Superior temporal gyrus (tissue), 1 donor: ENCODE data around the gene PRXL2C.
"Not testable (repeated sequence)": the region's sequence is repeated elsewhere in the genome, so short reads cannot be mapped to it uniquely, and the experiment has no call there.

Experiments used
- DNase-seq: peaks from one replicate; pipeline ENCODE4 v3.0.0-alpha.2; 2016; ENCODE audit errors: extremely low spot score

PRXL2C gene

GRCh38 chr9:96649620-96650324, 5.3 kb downstream of the PRXL2C start:
- no peak for DNase-seq

- DNase-seq: no peak
Measured at GRCh38 chr9:96646081-96646991, 8.8 kb downstream of the PRXL2C start.

GRCh38 chr9:96644137-96644536, 11.0 kb downstream of the PRXL2C start:
- no peak for DNase-seq

- no peak for DNase-seq
Measured at GRCh38 chr9:96641514-96641913, 13.6 kb downstream of the PRXL2C start.

- no peak for DNase-seq
Measured at GRCh38 chr9:96638606-96639364, 16.3 kb downstream of the PRXL2C start.

- DNase-seq: no peak
Measured at GRCh38 chr9:96636368-96636767, 18.7 kb downstream of the PRXL2C start.

- DNase-seq: not testable (repeated sequence)
Measured at GRCh38 chr9:96633579-96633978, 21.5 kb downstream of the PRXL2C start.

- DNase-seq: no peak
Measured at GRCh38 chr9:96626912-96627311, 28.2 kb downstream of the PRXL2C start.

GRCh38 chr9:96621618-96622017, 33.5 kb downstream of the PRXL2C start:
- no peak for DNase-seq

GRCh38 chr9:96620832-96621269, 34.3 kb downstream of the PRXL2C start:
- DNase-seq: no peak

- no peak for DNase-seq
Measured at GRCh38 chr9:96620181-96620514, 35.0 kb downstream of the PRXL2C start.

GRCh38 chr9:96619491-96620180, 35.5 kb downstream of the PRXL2C start, which contains the start of gene CDC14B:
CDC14B (minus strand) TSS chr9:96619843; CDS start chr9:96619378, 465 bp downstream.
- DNase-seq: peak; percentile 88

- DNase-seq: no peak
Measured at GRCh38 chr9:96619124-96619465, 36.0 kb downstream of the PRXL2C start.

GRCh38 chr9:96618209-96619123, 36.7 kb downstream of the PRXL2C start:
- peak; percentile 44 for DNase-seq

- DNase-seq: peak; percentile 84
Measured at GRCh38 chr9:96617439-96618185, 37.5 kb downstream of the PRXL2C start.

GRCh38 chr9:96616817-96617438, 38.2 kb downstream of the PRXL2C start:
- no peak for DNase-seq

- DNase-seq: peak; percentile 24
Measured at GRCh38 chr9:96615411-96615810, 39.7 kb downstream of the PRXL2C start.

- not testable (repeated sequence) for DNase-seq
Measured at GRCh38 chr9:96614664-96615063, 40.5 kb downstream of the PRXL2C start.

- DNase-seq: peak; percentile 76
Measured at GRCh38 chr9:96612966-96613589, 42.0 kb downstream of the PRXL2C start.
